HepG2 (cell line): ENCODE results near the gene ATP13A3. TPM values are rescaled to one million over a fixed set of nuclear protein-coding genes. Genes with fewer than 3 reads are reported as not detected.
A peak's percentile ranks its signal among the peaks of the same experiment; 100 is the strongest.

Experiments used
- ATAC-seq: fragments of 200-7000 bp; cut with Tn5 transposase; 3 replicates; pipeline ENCODE4 v1.9.1; 2020; ENCODE audit warnings: mild to moderate bottlenecking, moderate library complexity
- BruUV-seq: library from RNA; stranded (reverse); fragments of 400-500 nt; replicated peaks from 2 replicates; lab custom pipeline; 2021; lab: Mats Ljungman, UMichigan
- CTCF ChIA-PET: fragments of 300-600 bp; formaldehyde crosslinking; extraction: SDS; loops from one replicate; lab custom pipeline; 2021; ENCODE audit warnings: low total read pairs, inconsistent platforms, low intra/inter-chr PET ratio; lab: Yijun Ruan, JAX
- POLR2A ChIA-PET: fragments of 350-600 bp; sonication (Branson Sonifier 250); formaldehyde crosslinking; loops from one replicate; lab custom pipeline; 2020; ENCODE audit warnings: antibody characterized with exemption, inconsistent platforms; lab: Yijun Ruan, JAX
- DNase-seq: peaks from one replicate; pipeline ENCODE4 v3.0.0-alpha.2; 2015; ENCODE audit warnings: low spot score
- FAIRE-seq: peaks from 3 replicates; lab custom pipeline; 2011; peaks lifted over from hg19 to GRCh38; lab: Jason Lieb, UNC
- H2AFZ ChIP-seq: one replicate; pipeline ENCODE4 v1.6.1; 2011; ENCODE audit warnings: low read length, inconsistent platforms
- H3K27ac ChIP-seq: fragments of 300-600 bp; 3 replicates; pipeline ENCODE4 v1.8.0; 2011; ENCODE audit warnings: mixed run types, mild to moderate bottlenecking, mixed read lengths, low read length, inconsistent platforms; ENCODE audit not compliant: insufficient read depth; ENCODE audit errors: extremely low read length
- H3K27me3 ChIP-seq, 2 experiments: fragments of 200-600 bp in 1 of 2; 2 replicates in 1 of 2; 3 replicates in 1 of 2; pipeline versions ENCODE4 v1.6.0 to v1.8.0; 2011; ENCODE audit warnings: low read length in 2 of 2, mild to moderate bottlenecking in 2 of 2, moderate library complexity in 2 of 2, inconsistent platforms in 1 of 2; ENCODE audit not compliant: insufficient read depth in 2 of 2, control insufficient read depth in 1 of 2
- H3K36me3 ChIP-seq, 2 experiments: fragments of 200-600 bp in 1 of 2; replicated peaks in 1 of 2; 2 replicates in 1 of 2; 3 replicates in 1 of 2; pipeline versions ENCODE4 v1.5.1 to v1.8.0; 2011; ENCODE audit warnings: low read length in 2 of 2, inconsistent platforms in 1 of 2; ENCODE audit not compliant: insufficient read depth in 2 of 2, control insufficient read depth in 1 of 2
- H3K4me1 ChIP-seq: 2 replicates; pipeline ENCODE4 v1.5.1; 2012; ENCODE audit warnings: low read length, inconsistent platforms; ENCODE audit not compliant: insufficient read depth
- H3K4me2 ChIP-seq: 2 replicates; pipeline ENCODE4 v1.6.0; 2011; ENCODE audit warnings: low read depth, low read length, inconsistent platforms
- H3K4me3 ChIP-seq, 3 experiments: fragments of 200-600 bp in 1 of 3; sonication (generic), shearing (Covaris generic) in 1 of 3; replicated peaks in 1 of 3; 2 replicates each; pipeline ENCODE4 v1.5.1; 2011 to 2016; ENCODE audit warnings: low read length in 3 of 3, inconsistent platforms in 2 of 3, low read depth in 2 of 3, mild to moderate bottlenecking in 2 of 3, control low read depth in 1 of 3, mixed read lengths in 1 of 3; ENCODE audit not compliant: insufficient read depth in 1 of 3
- H3K79me2 ChIP-seq: one replicate; pipeline ENCODE4 v1.6.1; 2011; ENCODE audit warnings: low read length, inconsistent platforms; ENCODE audit not compliant: insufficient read depth
- H3K9ac ChIP-seq: 2 replicates; pipeline ENCODE4 v1.6.0; 2011; ENCODE audit warnings: mild to moderate bottlenecking, low read depth, low read length, inconsistent platforms; ENCODE audit not compliant: insufficient read depth
- H3K9me3 ChIP-seq: 2 replicates; pipeline ENCODE4 v1.5.1; 2012; ENCODE audit warnings: mild to moderate bottlenecking, low read length
- H4K20me1 ChIP-seq: 2 replicates; pipeline ENCODE4 v1.6.0; 2011; ENCODE audit warnings: inconsistent platforms, mild to moderate bottlenecking, low read length, moderate library complexity; ENCODE audit not compliant: insufficient read depth
- ARID3A ChIP-seq: IDR thresholded peaks from 2 replicates; pipeline ENCODE4 v1.6.1; 2012; ENCODE audit warnings: low read depth, low read length, improper control_type of control experiment
- ARID4A ChIP-seq: sonication (generic); formaldehyde crosslinking; IDR thresholded peaks from 2 replicates; pipeline ENCODE4 v1.5.0; 2020; ENCODE audit warnings: mild to moderate bottlenecking, missing genetic modification reagents, borderline replicate concordance
- ASH2L ChIP-seq: fragments of 300-600, 200-600 bp; sonication (generic); IDR thresholded peaks from 2 replicates; pipeline ENCODE4 v1.7.0; 2017; ENCODE audit warnings: low read depth, mild to moderate bottlenecking, moderate library complexity, mixed read lengths, low read length; ENCODE audit not compliant: insufficient read length
- CC2D1A ChIP-seq: sonication (generic); formaldehyde crosslinking; IDR thresholded peaks from 2 replicates; pipeline ENCODE4 v1.8.1; 2023; ENCODE audit warnings: mild to moderate bottlenecking, missing genetic modification reagents
- GABPB1 ChIP-seq: IDR thresholded peaks from 2 replicates; pipeline ENCODE4 v1.6.1; 2016; ENCODE audit warnings: mild to moderate bottlenecking, missing genetic modification reagents, moderate library complexity, missing compliant biosample characterization
- HNF4A ChIP-seq: sonication (generic); formaldehyde crosslinking; IDR thresholded peaks from 2 replicates; pipeline ENCODE4 v1.4.0; 2020; ENCODE audit warnings: missing genetic modification reagents
- MEIS2 ChIP-seq: sonication (generic); formaldehyde crosslinking; IDR thresholded peaks from 2 replicates; pipeline ENCODE4 v1.9.0; 2021; ENCODE audit warnings: mild to moderate bottlenecking, missing genetic modification reagents
- MIER2 ChIP-seq: IDR thresholded peaks from 2 replicates; pipeline ENCODE4 v1.6.1; 2016; ENCODE audit warnings: missing biosample characterization, missing genetic modification reagents
- NCOR1 ChIP-seq: fragments of 200-600 bp; sonication (generic); IDR thresholded peaks from 2 replicates; pipeline ENCODE4 v1.7.0; 2017; ENCODE audit warnings: antibody characterized with exemption, low read length, borderline replicate concordance
- NFE2L1 ChIP-seq: sonication (generic); formaldehyde crosslinking; IDR thresholded peaks from 2 replicates; pipeline ENCODE4 v1.4.0; 2020; ENCODE audit warnings: missing genetic modification reagents, mild to moderate bottlenecking, borderline replicate concordance
- ONECUT2 ChIP-seq: sonication (generic); formaldehyde crosslinking; IDR thresholded peaks from 2 replicates; pipeline ENCODE4 v1.4.0; 2020; ENCODE audit warnings: missing genetic modification reagents
- SP5 ChIP-seq: IDR thresholded peaks from 2 replicates; pipeline ENCODE4 v1.6.1; 2016; ENCODE audit warnings: low read depth, borderline replicate concordance
- THAP9 ChIP-seq: sonication (generic); formaldehyde crosslinking; IDR thresholded peaks from 2 replicates; pipeline ENCODE4; 2020; ENCODE audit warnings: missing genetic modification reagents, mild to moderate bottlenecking, borderline replicate concordance
- ZBTB3 ChIP-seq: sonication (generic); formaldehyde crosslinking; IDR thresholded peaks from 2 replicates; pipeline ENCODE4 v1.4.0; 2020; ENCODE audit warnings: low read depth, mild to moderate bottlenecking, moderate library complexity, missing genetic modification reagents, borderline replicate concordance
- ZFP1 ChIP-seq: IDR thresholded peaks from 2 replicates; pipeline ENCODE4 v1.6.1; 2016
- ZFY ChIP-seq: sonication (generic); formaldehyde crosslinking; IDR thresholded peaks from 2 replicates; pipeline ENCODE4 v1.4.0; 2020; ENCODE audit warnings: missing genetic modification reagents
- ZNF251 ChIP-seq: sonication (generic); formaldehyde crosslinking; IDR thresholded peaks from 2 replicates; pipeline ENCODE4 v1.9.0; 2021; ENCODE audit warnings: mild to moderate bottlenecking, missing genetic modification reagents
- WGBS: methylation state at CpG from one replicate; pipeline ENCODE4 v1.1.6; 2017; ENCODE audit warnings: low lambda C conversion rate; 5-methylcytosine and 5-hydroxymethylcytosine counted together
- in situ Hi-C: cut with HindIII; loops from 2 replicates; pipeline ENCODE4 v1.10.0; 2017; ENCODE audit warnings: low pct_unique_long_range_greater_than_20kb; ENCODE audit not compliant: extremely low pct_ligation_motif_present
- intact Hi-C: fragments of 100-400 bp; cut with micrococcal nuclease; formaldehyde crosslinking; loops from one replicate; pipeline ENCODE4 v1.10.0; 2022; ENCODE audit not compliant: unreplicated experiment
- polyA plus RNA-seq, 8 experiments: library from polyadenylated mRNA; depleted of rRNA in 3 of 8; stranded (reverse) in 7 of 8; unstranded in 1 of 8; fragments of >200 nt; fragmentation: Illumina TruSeq in 4 of 8; extraction: Trizol in 4 of 8; gene quantifications; 2 replicates each; pipeline versions ENCODE4 v1.2.1 to v1.2.3, GENCODE V29; 2011 to 2016; ENCODE audit warnings: low read depth in 4 of 8, missing spikeins in 1 of 8, mixed read lengths in 1 of 8; ENCODE audit not compliant: insufficient read depth in 1 of 8
- total RNA-seq, 5 experiments: library from RNA; depleted of rRNA; stranded (reverse); fragments of >200 nt; fragmentation: Illumina TruSeq; extraction: Trizol; gene quantifications; 2 replicates each; pipeline ENCODE4 v1.2.3, GENCODE V29; 2016; ENCODE audit warnings: low read depth in 1 of 5

The ATP13A3 gene
- total and polyA plus RNA-seq, 2 of the 13 experiments (the other 11 are each of a cell fraction or from before 2014, with no cell fraction given), result 44.9 to 80.8 TPM

GRCh38 chr3:194396539-194396858 is 90.3 kb downstream of the ATP13A3 start:
- FAIRE-seq (no peak), ATAC-seq (peak; percentile 66), DNase-seq (peak; percentile 12)
- BruUV-seq, result no TSS peak
- peak overlapping the region; percentile 31; the same call in 1 of the 2 replicates for H3K9ac ChIP-seq
- H3K36me3 ChIP-seq, result no peaks in the 10 kb centered on the region
- 0% methylated on average over 7 of the region's 13 CpGs for WGBS
- H3K27ac ChIP-seq, result no peak overlapping the region
- H3K4me3 ChIP-seq, result peak overlapping the region; percentile 35 to 71 (median 56)
- H3K79me2 ChIP-seq, result no peaks in the 10 kb centered on the region
- ChIA-PET CTCF (no interaction called here), POLR2A (interaction anchor here (1.2 to 2.0 kb wide), 5 partner anchors 45 to 176 kb away, joined by 3 to 10 read pairs (median 6); partner anchors contain the start of gene CPN2)
- H2AFZ ChIP-seq, result no peak overlapping the region
- H3K4me2 ChIP-seq, result peak overlapping the region; percentile 85
- H3K9me3 ChIP-seq, result no peaks in the 10 kb centered on the region
- in situ Hi-C loops, result no loop called here
- H3K27me3 ChIP-seq, result 0 out of 5 replicates have a peak, but pooled peaks cover 0 to 8% of the 10 kb centered on the region in 2 experiments
- H3K4me1 ChIP-seq, result peaks cover 29% of the 10 kb centered on the region
- intact Hi-C loops, result loop anchor here (5.0 kb wide), 2 partner anchors 44 to 421 kb away; partner anchors contain the start of gene CPN2
- H4K20me1 ChIP-seq, result no peaks in the 10 kb centered on the region
- no peak for TF ChIP-seq ZBTB3 (CRISPR knock-in tag)
- TF ChIP-seq ZFP1 (CRISPR knock-in tag), result no peak
- no peak for TF ChIP-seq THAP9 (CRISPR knock-in tag)
- TF ChIP-seq ZNF251 (CRISPR knock-in tag), result no peak
- no peak for TF ChIP-seq NFE2L1 (CRISPR knock-in tag)
- TF ChIP-seq HNF4A (CRISPR knock-in tag), result peak; percentile 62
- 0 out of 2 replicates have a peak, but pooled peaks have one; percentile 4 for TF ChIP-seq SP5 (CRISPR knock-in tag)
- TF ChIP-seq CC2D1A (CRISPR knock-in tag), result no peak
- TF ChIP-seq MEIS2 (CRISPR knock-in tag), result no peak
- TF ChIP-seq GABPB1 (CRISPR knock-in tag), result peak; percentile 22; the same call in 1 of the 2 replicates
- 0 out of 2 replicates have a peak, but pooled peaks have one; percentile 13 for TF ChIP-seq ZFY (CRISPR knock-in tag)
- TF ChIP-seq NCOR1, result 0 out of 2 replicates have a peak, but pooled peaks have one; percentile 46
- no peak for TF ChIP-seq ONECUT2
- no peak for TF ChIP-seq ARID3A
- peak; percentile 39 for TF ChIP-seq ASH2L
- 0 out of 2 replicates have a peak, but pooled peaks have one; percentile 10 for TF ChIP-seq ARID4A
- TF ChIP-seq MIER2 (CRISPR knock-in tag), result 0 out of 2 replicates have a peak, but pooled peaks have one; percentile 17
